Adrenal gland (tissue), 5 donors: ENCODE results near the gene WHRN.

ENCODE experiments used
- CTCF ChIP-seq, 6 experiments: fragments of 450-650 bp in 4 of 6; fragments of 200-600 bp in 2 of 6; sonication (generic) in 1 of 6; IDR thresholded peaks; 1 replicate in 5 of 6; 2 replicates in 1 of 6; pipeline versions ENCODE4 v1.5.1 to v1.8.0; 2016 to 2021; ENCODE audit warnings: antibody characterized with exemption in 6 of 6, mild to moderate bottlenecking in 2 of 6, moderate library complexity in 1 of 6
- POLR2A ChIP-seq, 2 donors: fragments of 450-650 bp; IDR thresholded peaks; one replicate each; pipeline ENCODE4 v1.6.1; 2017; ENCODE audit warnings: antibody characterized with exemption in 2 of 2, mild to moderate bottlenecking in 2 of 2, moderate library complexity in 1 of 2
- donor health status: DM: no; HTN: no; CAD: no.

DNA sequence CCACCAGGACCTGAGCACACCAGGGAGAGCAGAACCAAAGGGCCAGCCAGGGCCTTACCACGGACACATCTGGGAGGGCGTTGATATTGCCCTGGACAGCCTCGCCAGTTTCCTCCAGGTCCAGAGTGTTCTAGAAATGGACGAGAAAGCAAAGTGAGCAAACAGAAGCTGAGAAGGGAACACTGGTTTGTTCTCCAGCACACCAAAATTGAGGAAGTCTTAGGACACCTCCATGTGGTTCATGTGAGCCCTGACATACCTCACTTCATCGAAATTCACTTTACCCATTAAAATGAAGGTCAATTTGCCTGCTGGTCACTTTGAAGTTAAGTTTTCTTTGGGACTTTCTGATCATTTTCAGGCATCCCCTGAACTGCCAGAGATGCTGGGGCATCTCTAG is 97.4 kb downstream of the WHRN start:
- TF ChIP-seq CTCF (IDR thresholded peaks at IDR 0.05) (no peak), POLR2A (IDR thresholded peaks at IDR 0.05) (no peak)
